NCI-H82 treated with DMSO at 0.1 percent for 48 hours (cell line): ENCODE measurements around the gene PRICKLE4.
"Not testable (repeated sequence)": the region's sequence is repeated elsewhere in the genome, so short reads cannot be mapped to it uniquely, and the experiment has no call there.

Source experiments
- DNase-seq: peaks from one replicate; lab custom pipeline; 2025; ENCODE audit not compliant: unreplicated experiment; lab: John Stamatoyannopoulos, UW

PRICKLE4 gene

DNA sequence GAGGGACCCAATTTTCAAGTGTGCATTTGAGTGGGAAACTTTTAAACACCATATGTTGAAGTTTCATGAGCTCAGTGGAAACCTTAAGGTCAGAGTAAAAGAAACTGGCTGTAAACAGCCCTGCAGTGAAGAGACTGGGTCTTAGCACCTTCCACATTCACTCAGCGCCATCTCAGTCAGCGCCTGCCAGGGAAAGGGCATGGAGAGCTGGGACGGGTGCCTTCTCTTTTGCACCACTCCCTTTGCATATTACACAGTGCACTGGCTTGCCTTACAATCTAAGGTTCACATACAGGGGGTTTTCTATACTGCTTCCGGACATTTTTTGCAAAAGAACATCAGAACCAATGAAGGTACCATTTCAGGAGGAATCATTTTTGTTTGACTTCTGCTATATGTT is 11.4 kb downstream of the PRICKLE4 start:
- DNase-seq = no peak

GRCh38 chr6:41796474-41796873 is 15.9 kb downstream of the PRICKLE4 start:
- no peak for DNase-seq

DNA sequence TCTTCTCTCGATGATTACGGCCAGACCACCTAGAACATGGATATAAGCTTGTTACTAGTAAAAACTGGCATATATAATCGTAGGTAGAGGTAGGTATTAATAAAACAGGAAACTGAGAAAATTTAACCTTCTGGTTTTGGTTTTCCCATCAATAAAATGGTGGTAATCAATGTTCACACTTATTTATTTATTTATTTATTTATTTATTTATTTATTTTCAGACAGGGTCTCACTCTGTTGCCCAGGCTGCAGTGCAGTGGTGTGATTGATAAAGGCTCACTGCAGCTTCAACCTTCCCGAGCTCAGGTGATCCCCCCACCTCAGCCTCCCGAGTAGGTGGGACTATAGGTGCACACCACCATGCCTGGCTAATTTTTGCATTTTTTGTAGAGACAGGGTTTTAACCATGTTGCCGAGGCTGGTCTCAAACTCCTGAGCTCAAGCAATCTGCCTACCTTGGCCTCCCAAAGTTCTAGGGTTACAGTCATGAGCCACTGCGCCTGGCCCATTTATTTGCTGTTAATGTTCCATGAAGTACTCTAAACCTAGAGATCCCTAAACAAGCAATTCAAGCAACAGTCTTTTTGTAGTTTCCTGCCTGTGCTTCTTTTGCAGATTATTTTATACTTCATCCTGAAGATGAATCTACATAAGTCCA is 18.4 kb downstream of the PRICKLE4 start:
- DNase-seq = no peak

GRCh38 chr6:41799559-41799911 is 19.0 kb downstream of the PRICKLE4 start:
- DNase-seq = no peak

GRCh38 chr6:41801380-41801779 is 20.8 kb downstream of the PRICKLE4 start:
- DNase-seq = no peak

GRCh38 chr6:41805830-41806774 is 25.5 kb downstream of the PRICKLE4 start:
- DNase-seq = no peak

GRCh38 chr6:41811095-41811494 is 30.5 kb downstream of the PRICKLE4 start:
- DNase-seq = no peak

GRCh38 chr6:41811946-41812345 is 31.4 kb downstream of the PRICKLE4 start:
- not testable (repeated sequence) for DNase-seq

GRCh38 chr6:41813469-41813868 is 32.9 kb downstream of the PRICKLE4 start:
- DNase-seq = peak; percentile 30

DNA sequence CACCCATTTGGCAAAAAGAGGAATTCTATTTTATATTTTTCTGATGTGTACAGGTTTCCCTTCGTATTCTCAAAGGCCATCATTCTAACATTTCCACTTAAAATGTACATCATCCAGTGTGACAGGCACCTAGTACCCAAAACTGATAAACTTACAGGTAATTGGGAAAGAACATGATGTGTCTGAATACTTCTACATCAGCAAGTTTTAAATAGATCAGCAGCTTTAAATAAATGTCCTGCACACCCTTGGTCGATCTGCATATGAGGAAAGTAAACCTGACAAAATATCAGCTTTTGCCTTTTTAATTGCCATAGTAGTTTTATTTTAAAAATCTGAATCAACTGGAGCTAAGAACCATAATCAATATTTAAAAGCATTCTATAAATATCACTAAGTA is 33.4 kb downstream of the PRICKLE4 start:
- no peak for DNase-seq

GRCh38 chr6:41814629-41815028 is 34.0 kb downstream of the PRICKLE4 start:
- no peak for DNase-seq

- no peak for DNase-seq
These were observed 35.0 kb downstream of the PRICKLE4 start for GRCh38 chr6:41815587-41815986.

DNA sequence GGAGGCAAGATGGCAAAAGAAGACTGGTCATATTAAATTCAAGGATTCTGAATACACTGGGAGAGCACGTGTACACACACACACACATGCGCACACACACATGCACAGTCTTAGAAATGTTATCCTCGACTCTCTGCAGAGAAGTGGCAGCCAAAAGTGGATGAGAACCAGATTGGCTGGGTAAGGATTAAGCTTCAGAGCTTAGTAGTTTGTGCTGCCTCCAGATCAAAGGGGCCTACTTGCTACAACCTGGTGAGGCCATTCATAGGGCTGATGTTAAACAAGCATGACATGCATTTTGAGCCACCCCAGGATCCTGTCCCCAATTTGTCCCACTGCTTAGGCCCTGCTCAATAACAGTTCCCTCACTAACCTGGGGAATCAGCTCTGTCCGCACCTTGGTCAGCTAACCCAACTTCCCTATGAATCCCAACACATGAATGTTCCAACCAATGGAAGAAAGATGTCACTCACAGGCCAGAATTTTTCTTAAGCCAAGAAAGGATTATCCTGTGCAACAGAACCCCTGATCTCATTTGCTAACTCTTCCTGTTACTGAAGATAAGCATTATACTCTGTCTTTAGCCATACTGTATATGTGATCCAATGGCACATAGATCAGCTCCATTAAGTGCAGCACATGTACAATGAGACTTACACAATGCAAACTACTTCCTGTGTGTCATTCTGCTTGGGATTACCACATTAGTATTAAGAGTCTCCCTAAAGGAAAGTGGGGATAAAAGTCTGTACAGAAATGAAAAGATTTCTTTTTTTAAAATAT is 37.9 kb downstream of the PRICKLE4 start:
- DNase-seq = peak; percentile 98

DNA sequence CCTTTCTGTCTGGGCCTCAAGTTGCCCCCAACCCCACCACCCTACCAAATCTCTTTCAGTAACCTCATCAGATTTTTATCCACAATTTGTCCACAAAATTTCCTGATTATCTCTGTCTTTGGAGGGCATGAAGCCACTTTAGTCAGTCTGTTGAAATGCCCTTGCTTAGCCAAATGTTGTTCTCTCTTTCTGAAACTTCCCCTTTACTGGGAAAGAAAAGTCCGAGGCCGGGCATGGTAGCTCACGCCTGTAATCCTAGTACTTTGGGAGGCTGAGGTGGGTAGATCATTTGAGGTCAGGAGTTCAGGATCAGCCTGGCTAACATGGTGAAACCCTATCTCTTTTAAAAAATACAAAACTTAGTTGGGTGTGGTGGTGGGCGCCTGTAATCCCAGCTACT is 40.7 kb downstream of the PRICKLE4 start:
- no peak for DNase-seq

DNA sequence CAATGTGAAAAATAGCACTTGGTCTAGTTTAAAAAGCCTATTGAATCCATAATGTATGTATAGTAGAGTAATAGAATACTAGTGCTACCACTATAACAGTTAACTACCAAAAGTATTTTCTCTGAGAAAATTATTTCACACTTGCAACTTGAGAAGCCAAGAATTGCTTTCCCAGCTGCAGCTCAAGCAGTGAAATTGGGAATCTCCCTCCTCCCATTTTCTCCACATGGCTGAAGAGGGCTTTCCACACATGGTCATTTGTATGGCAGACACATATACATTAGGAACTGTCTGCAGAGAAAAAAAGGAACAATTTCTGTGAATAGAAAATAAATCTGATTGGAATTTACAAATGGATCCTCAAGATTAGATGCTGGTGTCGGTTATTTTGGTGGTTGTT is 41.4 kb downstream of the PRICKLE4 start:
- DNase-seq = no peak

DNA sequence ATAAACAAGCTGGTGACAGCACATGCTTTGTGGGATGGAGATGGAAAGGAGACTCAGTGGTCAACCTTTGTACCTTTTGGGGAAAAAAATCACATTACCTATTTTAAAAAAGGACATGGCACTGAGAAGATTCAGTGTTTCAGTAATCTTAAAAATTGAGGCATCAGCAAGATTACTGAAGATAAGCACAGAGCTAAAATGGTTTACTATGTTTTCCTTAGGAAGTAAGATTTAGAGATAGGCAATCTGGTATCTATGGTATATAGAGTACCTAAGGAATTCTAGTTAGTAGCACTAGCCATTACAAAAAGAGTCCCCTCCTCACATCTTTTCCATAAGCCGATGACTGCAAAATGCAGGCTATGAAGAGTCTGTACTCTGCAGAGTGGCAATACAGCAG is 42.6 kb downstream of the PRICKLE4 start:
- no peak for DNase-seq

GRCh38 chr6:41824571-41825569 is 44.3 kb downstream of the PRICKLE4 start:
- DNase-seq = no peak

GRCh38 chr6:41826343-41827022 is 45.9 kb downstream of the PRICKLE4 start:
- DNase-seq = no peak

- no peak for DNase-seq
These were observed 51.7 kb downstream of the PRICKLE4 start for GRCh38 chr6:41832263-41832662.
